HPDE6-E6E7 (cell line): ENCODE data around the gene LAT.
A peak's percentile ranks its signal among the peaks of the same experiment; 100 is the strongest.
"Not testable (repeated sequence)": the region's sequence is repeated elsewhere in the genome, so short reads cannot be mapped to it uniquely, and the experiment has no call there.

Experiments used
- DNase-seq: peaks from one replicate; pipeline ENCODE4 v3.0.0; 2011; ENCODE audit warnings: missing footprints; ENCODE audit errors: extremely low spot score

LAT gene, protein sequence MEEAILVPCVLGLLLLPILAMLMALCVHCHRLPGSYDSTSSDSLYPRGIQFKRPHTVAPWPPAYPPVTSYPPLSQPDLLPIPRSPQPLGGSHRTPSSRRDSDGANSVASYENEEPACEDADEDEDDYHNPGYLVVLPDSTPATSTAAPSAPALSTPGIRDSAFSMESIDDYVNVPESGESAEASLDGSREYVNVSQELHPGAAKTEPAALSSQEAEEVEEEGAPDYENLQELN

DNA sequence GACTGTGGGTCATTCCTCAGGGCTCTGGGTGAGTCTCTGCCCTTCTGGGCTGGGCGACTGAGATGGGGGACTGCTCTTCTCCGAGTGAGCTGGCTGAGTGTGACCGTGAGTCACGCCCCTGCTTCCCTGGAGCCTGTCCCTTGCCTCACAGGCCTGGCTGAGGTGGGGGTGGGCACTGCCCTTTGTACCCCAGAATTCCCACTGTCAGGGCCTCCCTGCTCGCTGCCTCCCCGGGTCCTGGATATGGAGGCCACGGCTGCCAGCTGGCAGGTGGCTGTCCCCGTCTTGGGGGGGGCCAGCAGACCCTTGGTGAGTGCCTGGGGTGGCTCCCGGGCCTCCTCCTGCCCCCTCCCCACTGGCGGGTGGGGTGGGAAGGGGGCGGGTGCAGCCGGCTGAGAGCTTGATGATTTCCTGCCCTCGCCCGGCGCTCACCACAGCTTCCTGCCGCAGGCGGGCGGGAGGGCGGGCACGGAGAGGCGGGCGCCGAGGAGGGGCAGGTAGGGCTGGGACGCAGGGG, at the start of gene LAT:
LAT (plus strand) TSS at position 434 of the 517 bp plus-strand sequence. CDS start 366 bp downstream, outside the sequence.
- no peak for DNase-seq

DNA sequence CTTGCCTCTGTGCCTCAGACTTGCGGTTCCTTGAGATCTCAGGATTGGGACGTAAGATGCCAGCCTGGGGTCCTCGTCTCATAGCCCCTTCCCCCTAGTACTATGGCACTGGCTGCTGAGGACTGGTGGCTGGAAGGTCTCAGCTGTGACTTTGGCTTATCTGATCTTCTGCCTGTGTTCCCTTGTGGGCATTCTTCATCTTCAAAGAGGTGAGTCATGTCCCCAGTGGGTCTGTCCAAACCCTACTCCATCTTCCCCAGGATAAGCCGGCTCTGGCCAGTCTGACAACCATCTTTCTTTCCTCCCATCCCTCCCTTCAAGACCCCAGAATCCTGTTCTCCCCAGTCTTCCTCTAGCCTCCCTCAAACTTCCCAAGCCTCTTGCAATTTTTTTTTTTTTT, 49.5 kb upstream of the LAT start:
- DNase-seq: no peak

DNA sequence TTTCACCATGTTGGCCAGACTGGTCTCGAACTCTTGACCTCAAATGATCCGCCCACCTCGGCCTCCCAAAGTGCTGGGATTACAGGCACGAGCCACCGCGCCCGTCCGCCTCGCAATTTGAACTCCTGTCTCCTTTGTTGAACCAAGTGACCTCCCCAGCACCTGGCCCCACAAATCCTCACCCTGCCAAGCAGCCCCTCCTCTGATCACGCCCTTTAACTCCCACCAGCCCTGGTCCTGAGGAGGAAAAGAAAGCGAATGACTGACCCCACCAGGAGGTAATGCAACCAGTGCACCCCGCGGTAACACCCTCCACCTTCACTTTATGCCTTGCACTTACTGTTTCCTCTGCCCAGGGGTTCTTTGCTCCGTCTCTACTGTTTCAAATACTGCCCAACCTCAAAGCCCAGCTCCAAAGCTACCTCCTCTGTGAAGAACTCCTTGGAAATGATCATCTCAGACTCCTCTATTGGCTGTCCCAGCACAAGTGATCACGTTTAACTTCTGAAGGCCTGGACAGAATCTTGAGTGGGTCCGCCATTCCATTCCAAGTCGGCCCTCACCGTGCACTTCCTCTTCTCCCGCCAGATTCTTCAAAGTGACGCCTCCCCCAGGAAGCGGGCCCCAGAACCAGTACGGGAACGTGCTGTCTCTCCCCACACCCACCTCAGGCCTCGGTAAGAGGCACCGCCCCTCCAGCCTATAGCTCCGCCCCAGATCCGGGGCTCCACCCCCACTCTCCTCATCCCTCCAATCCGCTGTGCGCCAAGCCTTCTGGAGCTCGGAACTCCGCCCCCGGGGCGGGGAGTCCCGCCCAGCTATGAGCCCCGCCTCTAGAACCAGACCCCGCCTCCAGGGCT, 48.7 kb upstream of the LAT start:
- no peak for DNase-seq

DNA sequence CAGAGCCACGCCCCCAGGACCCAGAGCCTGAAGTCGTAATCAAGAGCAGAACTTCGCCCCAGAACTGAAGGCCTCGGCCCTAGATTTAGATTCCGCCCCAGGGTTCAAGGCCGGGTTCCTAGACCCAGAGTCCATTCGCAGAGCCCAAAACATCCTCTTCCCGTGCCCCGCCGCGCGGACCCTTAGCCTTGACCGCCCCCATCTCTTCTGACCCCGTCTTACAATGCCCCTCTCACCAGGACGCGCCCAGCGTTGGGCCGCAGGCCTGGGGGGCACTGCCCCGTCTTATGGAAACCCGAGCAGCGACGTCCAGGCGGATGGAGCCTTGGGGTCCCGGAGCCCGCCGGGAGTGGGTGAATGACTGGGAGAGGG, 48.1 kb upstream of the LAT start:
- DNase-seq: no peak

DNA sequence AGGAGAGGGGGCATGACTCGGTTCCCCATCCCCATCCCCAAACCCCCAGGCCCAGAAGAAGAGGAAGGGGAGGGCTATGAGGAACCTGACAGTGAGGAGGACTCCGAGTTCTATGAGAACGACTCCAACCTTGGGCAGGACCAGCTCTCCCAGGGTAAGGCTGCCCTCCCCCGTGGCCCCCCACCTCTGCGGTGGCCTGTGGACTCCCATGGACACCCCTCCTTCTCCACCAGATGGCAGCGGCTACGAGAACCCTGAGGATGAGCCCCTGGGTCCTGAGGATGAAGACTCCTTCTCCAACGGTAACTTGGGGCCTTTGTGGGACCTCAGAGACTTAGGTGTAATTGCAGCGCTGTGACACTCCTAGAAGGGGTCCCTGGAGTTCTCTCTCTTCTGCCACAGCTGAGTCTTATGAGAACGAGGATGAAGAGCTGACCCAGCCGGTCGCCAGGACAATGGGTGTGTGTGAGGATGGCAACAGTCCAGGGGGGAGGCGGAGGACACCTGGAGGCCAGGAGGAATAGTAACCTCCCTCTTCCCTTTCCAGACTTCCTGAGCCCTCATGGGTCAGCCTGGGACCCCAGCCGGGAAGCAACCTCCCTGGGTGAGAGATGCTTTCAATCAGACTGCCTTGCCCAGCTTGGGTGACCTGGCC, 47.5 kb upstream of the LAT start:
- DNase-seq: no peak

DNA sequence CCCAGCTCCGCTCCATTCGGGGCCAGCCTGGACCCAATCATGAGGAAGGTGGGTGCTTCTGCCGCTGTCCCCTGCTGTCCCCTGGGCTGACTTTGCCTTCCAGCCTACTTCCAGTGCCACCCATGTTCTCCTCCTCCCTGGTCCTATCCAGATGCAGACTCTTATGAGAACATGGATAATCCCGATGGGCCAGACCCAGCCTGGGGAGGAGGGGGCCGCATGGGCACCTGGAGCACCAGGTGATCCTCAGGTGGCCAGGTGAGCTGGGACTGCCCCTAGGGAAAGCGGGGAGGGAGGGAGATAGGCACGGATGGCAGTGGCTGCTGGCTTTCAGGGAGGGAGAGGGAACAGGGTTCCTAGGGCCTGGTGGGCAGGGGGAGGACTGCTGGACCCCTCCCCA, 46.1 kb upstream of the LAT start:
- no peak for DNase-seq

DNA sequence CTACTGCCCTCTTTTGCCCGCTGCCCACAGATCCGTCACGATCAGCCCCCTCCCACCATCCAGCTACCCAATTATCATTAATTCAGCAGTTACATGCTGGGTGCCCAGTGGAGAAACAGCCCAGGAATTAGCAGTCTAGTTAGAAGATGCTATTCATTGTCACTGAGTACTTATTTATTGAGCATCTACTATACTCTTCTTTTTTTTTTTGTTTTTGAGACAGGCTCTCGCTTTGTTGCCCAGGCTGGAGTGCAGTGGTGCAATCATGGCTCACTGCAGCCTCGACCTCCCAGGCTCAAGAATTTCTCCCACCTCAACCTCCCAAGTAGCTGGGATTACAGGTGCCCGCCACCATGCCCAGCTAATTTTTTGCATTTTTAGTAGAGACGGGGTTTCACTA, 45.0 kb upstream of the LAT start:
- DNase-seq: not testable (repeated sequence)

DNA sequence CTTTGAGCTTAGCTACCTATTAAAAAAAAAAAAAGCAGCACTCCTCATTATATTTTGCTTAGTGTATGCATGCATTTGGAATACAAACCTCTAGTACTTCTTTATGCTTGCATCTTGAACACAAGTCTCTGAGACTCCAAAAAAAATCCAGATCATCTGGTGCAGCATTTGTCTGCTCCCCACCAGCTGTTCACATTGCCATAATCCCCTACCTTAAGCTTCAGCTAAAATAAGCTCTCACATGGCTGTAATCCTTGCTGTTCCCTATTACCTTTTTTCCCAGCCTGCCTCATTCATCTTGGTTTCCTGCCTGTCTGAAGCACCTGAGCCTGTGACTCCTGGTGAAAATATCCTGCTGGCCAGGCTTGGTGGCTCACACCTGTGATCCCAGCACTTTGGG, 41.6 kb upstream of the LAT start:
- no peak for DNase-seq

DNA sequence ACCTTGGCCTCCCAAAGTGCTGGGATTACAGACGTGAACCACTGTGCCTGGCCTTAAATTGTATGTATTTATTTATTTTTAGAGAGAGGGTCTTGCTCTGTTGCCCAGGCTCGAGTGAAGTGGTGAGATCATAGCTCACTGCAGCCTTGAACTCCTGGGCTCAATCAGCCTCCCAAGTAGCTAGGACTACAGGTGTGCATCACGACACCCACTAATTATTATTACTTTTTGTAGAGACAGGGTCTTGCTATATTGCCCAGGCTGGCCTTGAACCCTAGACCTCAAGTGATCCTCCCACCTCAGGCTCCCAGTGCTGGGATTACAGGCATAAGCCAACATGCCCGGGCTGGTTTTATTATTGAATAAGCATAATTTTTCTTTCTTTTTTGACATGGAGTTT, 38.2 kb upstream of the LAT start:
- no peak for DNase-seq

DNA sequence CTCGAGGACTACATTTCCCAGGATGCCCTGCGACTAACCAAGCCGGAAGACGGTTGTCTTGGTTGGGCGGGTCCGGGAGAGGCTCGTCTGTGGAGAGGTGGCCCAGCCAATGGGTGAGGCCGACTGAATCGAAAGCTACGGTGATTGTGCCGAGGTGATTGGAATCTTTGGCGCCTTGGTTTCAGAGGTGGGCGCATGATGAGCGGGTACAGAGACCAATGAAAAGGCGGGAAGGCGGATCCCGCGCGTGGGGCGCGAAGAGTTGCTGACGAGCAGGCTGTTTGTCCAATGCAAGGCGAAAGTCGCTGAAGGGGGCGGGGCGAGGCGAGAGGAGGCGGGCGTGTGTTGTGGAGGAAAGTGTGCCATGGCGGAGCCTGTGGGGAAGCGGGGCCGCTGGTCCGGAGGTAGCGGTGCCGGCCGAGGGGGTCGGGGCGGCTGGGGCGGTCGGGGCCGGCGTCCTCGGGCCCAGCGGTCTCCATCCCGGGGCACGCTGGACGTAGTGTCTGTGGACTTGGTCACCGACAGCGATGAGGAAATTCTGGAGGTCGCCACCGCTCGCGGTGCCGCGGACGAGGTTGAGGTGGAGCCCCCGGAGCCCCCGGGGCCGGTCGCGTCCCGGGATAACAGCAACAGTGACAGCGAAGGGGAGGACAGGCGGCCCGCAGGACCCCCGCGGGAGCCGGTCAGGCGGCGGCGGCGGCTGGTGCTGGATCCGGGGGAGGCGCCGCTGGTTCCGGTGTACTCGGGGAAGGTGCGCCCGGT, 34.0 kb upstream of the LAT start, which contains the start of gene NFATC2IP:
NFATC2IP (plus strand) TSS at position 290 of the 762 bp plus-strand sequence; CDS start at position 365, 75 bp downstream.
- peak; percentile 99 for DNase-seq

DNA sequence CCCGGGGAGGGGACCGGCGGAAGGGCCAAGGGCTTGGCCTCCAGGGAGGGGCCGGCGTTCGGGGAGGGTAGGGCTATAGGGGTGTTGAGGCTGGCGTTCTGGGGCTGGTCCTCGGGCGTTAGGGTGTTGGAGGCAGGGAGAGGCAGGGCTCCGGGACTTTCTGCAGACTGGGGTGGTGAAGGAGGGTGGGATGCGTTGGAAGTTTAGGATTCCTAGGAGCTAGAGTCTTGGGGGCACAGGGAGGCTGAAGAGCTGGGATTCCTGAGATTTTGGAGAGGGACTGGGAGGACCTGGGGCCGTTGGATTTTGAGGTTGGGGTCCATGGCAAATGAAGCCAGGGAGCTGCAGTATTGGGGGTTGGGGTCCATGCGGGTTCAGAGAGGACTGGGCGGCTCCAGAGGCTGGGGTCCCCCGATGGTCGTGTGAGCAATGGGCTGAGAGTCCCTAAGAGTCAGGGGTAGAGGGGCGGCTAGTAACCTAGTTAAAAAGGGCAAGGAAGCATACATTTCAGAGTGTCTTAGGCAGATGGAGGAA, 33.4 kb upstream of the LAT start:
- peak; percentile 40 for DNase-seq

DNA sequence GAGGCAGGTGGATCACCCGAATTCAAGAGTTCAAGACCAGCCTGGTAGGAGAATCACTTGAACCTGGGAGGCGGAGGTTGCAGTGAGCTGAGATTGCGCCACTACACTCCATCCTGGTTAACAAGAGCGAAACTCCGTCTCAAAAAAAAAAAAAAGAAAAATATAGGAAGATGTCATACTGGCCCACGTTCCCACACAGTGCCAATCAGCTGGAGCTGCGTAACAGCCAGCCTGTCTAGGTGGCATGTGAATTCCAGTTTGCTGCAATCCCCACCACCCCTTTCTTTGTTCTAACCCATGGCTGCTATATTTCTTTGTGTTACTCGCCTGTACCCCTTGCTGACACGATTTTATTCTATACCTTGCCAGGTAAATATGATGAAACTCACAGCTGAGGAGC, 26.6 kb upstream of the LAT start:
- DNase-seq: no peak

DNA sequence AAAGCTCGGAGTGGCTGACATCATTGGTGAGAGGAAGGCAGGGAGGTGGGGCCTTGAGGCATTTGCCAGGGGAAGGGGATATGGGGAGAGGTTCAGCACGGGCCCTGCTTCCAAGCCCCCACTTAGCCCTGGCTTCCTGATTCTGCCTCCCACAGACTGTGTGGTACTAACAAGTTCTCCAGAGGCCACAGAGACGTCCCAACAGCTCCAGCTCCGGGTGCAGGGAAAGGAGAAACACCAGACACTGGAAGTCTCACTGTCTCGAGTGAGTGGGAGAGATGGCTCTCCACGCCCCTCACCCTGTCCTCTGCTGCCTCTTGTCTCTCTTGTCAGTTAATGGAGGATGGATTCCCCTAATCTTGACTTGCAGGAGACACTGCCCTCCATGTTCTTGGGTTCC, 26.0 kb upstream of the LAT start:
- no peak for DNase-seq

DNA sequence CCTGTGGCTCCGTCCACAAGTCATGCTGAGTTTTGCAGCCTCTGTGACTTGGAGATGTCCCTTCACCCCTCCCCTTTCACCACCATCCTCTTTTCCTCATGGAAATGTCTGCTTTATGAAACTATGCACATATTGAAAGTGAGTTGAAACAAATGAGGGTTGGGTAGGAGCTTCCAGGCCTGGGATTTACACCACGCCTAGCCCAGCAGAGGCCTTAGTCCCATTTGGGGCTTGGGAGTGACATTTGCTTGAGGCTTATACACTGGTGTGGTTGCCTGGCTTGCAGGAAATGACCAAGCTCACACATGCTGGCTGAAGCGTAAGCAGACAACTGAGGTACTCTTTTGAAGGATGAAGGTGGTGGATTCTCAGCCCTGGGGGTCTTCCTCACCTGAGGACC, 20.8 kb upstream of the LAT start:
- no peak for DNase-seq

DNA sequence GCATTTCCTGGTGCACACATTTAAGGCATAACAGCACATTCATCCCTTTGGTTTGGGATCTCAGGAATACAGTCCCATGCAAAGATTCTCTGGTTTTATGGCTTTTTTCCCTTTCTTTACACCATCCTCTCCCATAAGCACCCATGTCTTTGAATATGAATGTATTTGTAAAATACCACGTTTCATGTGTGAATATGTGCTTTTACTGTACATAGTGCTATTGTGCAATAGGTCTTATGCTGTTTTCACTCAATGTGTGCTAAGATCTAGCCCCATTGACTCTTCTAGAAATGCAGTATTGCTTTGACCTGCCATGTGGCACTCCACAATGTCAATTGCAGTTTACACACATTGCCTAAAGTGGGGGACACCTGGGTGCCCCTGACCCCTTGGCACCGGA, 20.4 kb upstream of the LAT start:
- DNase-seq: no peak

DNA sequence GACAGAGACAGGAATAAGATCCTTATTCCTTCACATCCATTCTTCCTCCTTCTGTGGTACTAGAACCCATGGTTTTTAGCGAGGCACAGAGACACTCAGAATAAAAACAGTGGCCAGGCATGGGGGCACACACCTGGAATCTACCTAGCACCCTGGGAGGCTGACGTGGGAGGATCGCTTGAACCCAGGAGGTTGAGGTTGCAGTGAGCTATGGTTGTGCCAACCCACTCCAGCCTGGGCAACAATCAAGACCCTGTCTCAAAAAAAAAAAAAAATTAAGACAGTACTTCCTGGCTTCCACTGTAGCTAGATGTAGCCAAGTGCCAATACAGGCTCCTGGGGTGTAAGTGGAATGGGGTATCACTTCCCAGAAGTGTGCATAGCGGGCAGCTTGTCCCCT, 17.7 kb upstream of the LAT start:
- no peak for DNase-seq

DNA sequence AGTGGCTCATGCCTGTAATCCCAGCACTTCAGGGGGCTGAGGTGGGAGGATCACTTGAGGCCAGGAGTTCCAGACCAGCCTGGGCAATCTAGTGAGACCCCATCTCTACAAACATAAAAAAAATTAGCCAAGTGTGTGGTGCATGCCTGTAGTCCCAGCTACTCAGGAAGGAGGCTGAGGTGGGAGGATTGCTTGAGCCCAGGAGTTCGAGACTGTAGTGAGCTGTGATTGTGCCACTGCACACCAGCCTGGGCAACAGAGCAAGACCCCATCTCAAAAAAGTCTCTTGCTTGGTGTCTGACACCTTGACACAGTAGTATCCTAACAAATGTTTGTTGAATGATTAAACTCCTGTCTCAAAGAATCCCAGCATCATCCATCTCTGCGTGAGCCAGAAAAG, 15.2 kb upstream of the LAT start:
- not testable (repeated sequence) for DNase-seq

DNA sequence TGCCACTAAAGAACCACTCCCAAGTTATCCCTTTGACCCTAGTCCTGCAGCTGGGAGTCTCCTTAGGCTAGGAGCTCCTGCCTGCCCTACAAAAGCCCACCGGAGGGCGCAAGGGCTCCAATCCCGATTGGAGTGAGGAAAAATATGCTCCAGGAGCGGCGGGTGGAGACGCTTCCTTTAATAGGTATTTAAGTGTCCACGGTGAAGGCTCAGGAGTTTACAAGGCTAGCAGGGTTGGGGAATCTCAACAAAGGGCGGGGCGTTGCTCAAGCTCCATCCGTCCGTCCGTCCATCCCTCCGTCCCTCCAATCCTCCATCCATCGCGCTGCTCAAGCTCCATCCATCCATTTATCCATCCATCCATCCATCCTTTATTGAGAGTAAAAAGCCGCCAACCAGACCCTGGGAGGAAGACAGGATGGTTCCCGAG, 10.8 kb upstream of the LAT start:
- peak; percentile 53 for DNase-seq

DNA sequence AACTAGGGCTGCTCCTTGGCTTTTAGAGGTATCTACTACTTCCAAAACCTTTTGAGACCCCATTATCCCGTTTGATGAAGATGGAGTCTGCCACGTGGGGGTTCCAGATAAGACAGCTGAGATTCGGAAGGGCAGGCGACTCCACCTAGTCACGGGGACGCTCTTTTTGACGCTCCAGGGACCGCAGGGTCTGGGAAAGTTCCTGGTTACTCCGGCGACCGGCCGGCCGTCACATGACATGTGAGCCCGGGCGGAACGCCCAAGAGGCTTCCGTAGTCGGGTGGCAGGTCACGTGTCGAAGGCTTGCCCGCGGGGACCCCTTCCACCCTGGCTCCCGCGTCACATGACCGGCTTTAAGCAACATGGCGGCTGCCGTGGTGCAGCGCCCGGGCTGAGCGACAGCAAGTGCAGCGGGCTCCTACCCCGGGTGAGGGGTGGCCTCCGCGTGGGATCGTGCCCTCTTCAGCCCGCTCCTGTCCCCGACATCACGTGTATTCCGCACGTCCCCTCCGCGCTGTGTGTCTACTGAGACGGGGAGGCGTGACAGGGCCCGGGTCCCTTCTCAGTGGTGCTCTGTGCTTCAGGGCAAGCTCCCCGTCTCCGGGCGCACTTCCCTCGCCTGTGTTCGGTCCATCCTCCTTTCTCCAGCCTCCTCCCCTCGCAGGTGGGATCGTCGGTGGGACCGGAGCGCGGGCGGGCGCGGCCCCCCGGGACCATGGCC, 10.3 kb upstream of the LAT start, which contains the start of gene SPNS1:
SPNS1 (plus strand) TSS at position 342 of the 721 bp plus-strand sequence; CDS start at position 716, 374 bp downstream.
- DNase-seq: peak; percentile 99

DNA sequence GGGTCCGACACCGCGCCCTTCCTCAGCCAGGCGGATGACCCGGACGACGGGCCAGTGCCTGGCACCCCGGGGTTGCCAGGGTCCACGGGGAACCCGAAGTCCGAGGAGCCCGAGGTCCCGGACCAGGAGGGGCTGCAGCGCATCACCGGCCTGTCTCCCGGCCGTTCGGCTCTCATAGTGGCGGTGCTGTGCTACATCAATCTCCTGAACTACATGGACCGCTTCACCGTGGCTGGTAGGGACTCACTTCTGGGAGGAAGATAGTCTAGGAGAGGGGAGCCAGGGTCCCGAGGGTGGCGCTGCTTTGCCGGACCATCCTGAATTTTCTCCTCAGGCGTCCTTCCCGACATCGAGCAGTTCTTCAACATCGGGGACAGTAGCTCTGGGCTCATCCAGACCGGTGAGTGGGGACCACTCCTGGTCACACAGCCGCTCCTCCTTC, 9.7 kb upstream of the LAT start:
- DNase-seq: no peak
